GM12875 (cell line): ENCODE results near the gene UBE2L6.
"Not testable (repeated sequence)": the region's sequence is repeated elsewhere in the genome, so short reads cannot be mapped to it uniquely, and the experiment has no call there.

ENCODE experiments used
- H3K4me3 ChIP-seq: one replicate; pipeline ENCODE4 v1.5.1; 2011; ENCODE audit warnings: low read depth, low read length, control low read depth
- CTCF ChIP-seq: IDR thresholded peaks from 2 replicates; pipeline ENCODE4 v1.5.1; 2011; ENCODE audit warnings: low read depth, mild to moderate bottlenecking, control low read depth, inconsistent platforms, low read length, moderate library complexity, borderline replicate concordance; ENCODE audit not compliant: insufficient read depth

The UBE2L6 gene

GRCh38 chr11:57542582-57542981 lies 24.9 kb downstream of the UBE2L6 start:
- H3K4me3 ChIP-seq: no peak overlapping the region
- no peak for TF ChIP-seq CTCF

- TF ChIP-seq CTCF: no peak
- no peak overlapping the region for H3K4me3 ChIP-seq
Measured at GRCh38 chr11:57541169-57541568, 26.3 kb downstream of the UBE2L6 start.

GRCh38 chr11:57539342-57539741 lies 28.1 kb downstream of the UBE2L6 start:
- no peak overlapping the region for H3K4me3 ChIP-seq
- TF ChIP-seq CTCF: no peak

- TF ChIP-seq CTCF: no peak
Measured at GRCh38 chr11:57536947-57537619, 30.4 kb downstream of the UBE2L6 start, which contains the start of gene SMTNL1. Gene SMTNL1, plus strand, starts transcription at chr11:57537595. Its CDS starts 5,048 bp downstream, at chr11:57542643.

GRCh38 chr11:57534449-57534848 lies 33.0 kb downstream of the UBE2L6 start:
- H3K4me3 ChIP-seq: not testable (repeated sequence)

More at GRCh38 chr11:57536947-57537619, 30.4 kb downstream of the UBE2L6 start, which contains the start of gene SMTNL1:
- no peak within 1 kb of the TSS for H3K4me3 ChIP-seq

GRCh38 chr11:57530596-57531507 lies 36.6 kb downstream of the UBE2L6 start, which contains the start of gene TIMM10:
Gene TIMM10, minus strand, starts transcription at chr11:57530754. Its CDS starts 565 bp downstream, at chr11:57530189.
- H3K4me3 ChIP-seq: peak within 1 kb of the TSS; percentile 72
- no peak for TF ChIP-seq CTCF

GRCh38 chr11:57530215-57530595 lies 37.3 kb downstream of the UBE2L6 start:
- peak overlapping the region; percentile 72 for H3K4me3 ChIP-seq
- no peak for TF ChIP-seq CTCF
